GM13976 (cell line): ENCODE results near the gene SLC25A21.

Source experiments
- DNase-seq: peaks from one replicate; pipeline ENCODE4 v3.0.0; 2012; ENCODE audit warnings: low spot score
- in situ Hi-C: fragments of 300-500 bp; cut with MboI; formaldehyde crosslinking; loops from one replicate; pipeline ENCODE4 v1.12.0; 2022; ENCODE audit warnings: low sequenced_read_pairs, mixed read lengths, inconsistent platforms; ENCODE audit not compliant: unreplicated experiment
- TF ChIP-seq, protein P1 (sequence below): IDR thresholded peaks from 2 replicates; pipeline ENCODE4 v1.5.1; 2012; ENCODE audit warnings: borderline replicate concordance, mild to moderate bottlenecking; ENCODE audit not compliant: insufficient read depth; ENCODE audit errors: extremely low read depth, missing control alignments, control extremely low read depth

The SLC25A21 gene

DNA sequence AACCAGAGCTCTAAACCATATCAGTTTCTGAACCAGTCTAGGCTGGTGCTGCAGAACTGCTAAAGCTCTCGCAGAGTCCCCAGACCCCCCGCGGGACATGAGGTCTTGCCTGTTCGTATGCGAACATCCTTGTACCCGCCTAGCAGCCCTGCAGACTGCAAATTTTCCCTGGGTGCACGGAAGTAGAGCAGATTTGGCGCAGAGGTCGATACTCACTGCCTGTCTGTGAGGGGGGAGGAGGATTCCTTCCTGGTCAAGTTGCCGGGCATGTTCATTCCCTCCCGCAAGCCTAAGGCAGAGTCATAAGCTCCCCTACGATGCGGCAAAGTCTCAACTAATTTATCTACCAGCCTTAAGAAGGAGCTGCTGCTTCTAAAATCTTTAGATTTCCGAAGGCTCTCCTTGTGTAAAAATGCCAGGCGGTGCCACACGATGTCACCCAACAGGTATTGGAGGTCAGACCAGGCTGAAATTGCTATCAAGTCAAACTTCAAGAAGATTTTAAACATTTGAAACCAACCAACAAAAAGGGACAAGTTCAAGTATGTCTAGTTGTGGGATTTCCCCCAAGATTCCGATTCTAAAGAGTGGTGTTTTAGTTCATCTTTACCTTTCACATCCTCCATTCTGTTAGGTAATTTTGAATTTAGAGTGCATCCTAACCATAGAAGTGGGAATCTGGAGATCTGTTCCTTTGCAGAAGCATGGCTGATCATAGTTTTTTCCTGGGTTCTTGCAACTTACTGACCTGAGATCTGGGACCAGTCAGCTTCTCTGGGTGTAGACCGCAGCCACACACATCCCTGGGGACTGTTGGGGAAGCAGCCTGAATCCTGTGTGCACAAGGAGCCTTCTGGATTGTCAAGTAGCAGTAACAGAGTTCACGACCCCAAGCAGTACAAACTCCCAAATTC is 512.3 kb downstream of the SLC25A21 start:
- peak; percentile 26 for DNase-seq
- in situ Hi-C loops: loop anchor here (10.0 kb wide), 1 partner anchor 135 kb away; the partner anchor contains the start of gene NKX2-1
- TF ChIP-seq, protein P1, sequence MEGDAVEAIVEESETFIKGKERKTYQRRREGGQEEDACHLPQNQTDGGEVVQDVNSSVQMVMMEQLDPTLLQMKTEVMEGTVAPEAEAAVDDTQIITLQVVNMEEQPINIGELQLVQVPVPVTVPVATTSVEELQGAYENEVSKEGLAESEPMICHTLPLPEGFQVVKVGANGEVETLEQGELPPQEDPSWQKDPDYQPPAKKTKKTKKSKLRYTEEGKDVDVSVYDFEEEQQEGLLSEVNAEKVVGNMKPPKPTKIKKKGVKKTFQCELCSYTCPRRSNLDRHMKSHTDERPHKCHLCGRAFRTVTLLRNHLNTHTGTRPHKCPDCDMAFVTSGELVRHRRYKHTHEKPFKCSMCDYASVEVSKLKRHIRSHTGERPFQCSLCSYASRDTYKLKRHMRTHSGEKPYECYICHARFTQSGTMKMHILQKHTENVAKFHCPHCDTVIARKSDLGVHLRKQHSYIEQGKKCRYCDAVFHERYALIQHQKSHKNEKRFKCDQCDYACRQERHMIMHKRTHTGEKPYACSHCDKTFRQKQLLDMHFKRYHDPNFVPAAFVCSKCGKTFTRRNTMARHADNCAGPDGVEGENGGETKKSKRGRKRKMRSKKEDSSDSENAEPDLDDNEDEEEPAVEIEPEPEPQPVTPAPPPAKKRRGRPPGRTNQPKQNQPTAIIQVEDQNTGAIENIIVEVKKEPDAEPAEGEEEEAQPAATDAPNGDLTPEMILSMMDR: no peak

DNA sequence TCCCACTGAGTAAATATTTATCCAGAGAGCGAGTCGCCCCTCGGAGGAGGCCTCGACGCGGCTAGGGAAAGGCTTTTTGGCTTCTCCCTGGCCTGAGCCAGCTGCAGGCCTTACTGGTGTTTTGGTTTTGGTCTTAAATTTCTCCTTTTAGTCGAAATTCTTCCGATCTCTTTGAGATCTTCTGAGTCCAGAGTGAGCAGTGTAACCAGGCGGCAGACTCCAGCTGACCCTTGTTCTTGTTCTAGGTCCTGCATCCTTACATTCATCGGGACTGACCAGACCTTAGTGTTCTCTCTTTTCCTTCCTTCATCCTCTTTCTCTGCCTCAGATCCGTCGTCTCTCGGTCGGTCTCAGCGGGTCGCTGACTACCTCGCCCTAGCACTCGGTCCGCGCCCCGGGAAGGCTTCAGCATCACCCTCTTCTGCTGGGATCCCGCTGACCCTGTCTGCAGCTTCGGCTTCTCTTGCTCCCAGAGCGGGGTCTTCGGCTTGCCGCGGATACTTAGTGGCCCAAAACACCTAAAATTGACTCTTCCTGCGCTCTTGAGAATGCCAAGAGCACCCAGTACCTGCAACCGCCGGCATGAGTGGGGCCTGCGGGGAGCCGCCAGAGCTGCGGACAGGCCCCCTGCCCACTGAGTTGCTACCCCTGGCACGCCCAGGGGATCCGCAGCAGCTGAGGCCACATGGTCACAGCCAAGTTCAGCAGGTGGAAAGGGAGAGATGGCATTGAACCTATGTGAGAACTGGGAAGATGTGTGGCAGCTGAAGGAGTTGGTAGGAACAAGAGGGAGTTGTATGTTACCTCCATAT is 513.2 kb downstream of the SLC25A21 start:
- in situ Hi-C loops: loop anchor here (10.0 kb wide), 1 partner anchor 134 kb away; the partner anchor contains the start of gene NKX2-1

DNA sequence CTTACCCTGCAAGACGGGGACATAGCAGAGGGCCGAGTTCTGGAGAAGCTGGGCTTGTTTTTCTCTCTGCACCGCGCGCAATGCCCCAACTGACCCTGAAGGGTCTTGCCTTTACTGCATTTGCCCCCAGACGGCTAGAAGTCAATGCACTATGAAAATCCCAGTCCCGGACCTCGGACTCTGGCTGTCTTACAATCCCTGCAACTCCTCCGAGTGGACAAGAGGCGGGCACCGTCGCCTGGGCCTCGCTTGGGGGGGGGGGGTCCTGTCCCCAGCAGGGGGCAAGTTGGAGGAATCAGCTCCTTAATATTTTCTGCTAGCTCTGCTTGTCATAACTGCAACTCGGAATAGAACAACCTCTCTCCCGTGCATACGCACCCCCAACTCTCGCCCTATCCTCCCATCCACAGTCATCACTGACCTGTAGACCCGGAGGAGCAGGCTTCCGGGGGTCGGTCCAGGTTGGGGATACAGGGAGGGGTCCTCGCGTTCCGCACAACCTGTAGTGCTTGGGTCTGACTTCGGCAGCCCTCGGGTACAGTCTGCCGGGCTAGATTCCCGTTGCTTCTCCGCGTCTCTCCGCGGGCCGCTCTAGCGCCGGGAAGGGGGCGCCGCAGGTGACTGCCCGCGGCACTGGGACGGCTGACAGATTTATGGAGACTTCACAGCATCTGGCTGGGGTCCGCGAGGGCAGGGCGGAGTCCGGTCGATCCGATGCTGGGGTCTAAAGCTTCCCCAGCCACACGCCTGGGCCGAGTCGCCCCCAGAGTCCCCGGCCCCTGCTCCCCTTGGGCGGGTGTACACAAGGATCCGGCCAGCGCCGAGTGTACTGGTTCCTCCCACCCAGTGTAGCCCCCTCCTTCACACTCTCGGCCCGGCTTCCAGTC is 514.0 kb downstream of the SLC25A21 start:
- TF ChIP-seq, protein P1: no peak
- in situ Hi-C loops: loop anchor here (10.0 kb wide), 1 partner anchor 134 kb away; the partner anchor contains the start of gene NKX2-1
- DNase-seq: peak; percentile 24

More for the DNA sequence above, 513.2 kb downstream of the SLC25A21 start:
- TF ChIP-seq, protein P1: no peak
- peak; percentile 16 for DNase-seq

DNA sequence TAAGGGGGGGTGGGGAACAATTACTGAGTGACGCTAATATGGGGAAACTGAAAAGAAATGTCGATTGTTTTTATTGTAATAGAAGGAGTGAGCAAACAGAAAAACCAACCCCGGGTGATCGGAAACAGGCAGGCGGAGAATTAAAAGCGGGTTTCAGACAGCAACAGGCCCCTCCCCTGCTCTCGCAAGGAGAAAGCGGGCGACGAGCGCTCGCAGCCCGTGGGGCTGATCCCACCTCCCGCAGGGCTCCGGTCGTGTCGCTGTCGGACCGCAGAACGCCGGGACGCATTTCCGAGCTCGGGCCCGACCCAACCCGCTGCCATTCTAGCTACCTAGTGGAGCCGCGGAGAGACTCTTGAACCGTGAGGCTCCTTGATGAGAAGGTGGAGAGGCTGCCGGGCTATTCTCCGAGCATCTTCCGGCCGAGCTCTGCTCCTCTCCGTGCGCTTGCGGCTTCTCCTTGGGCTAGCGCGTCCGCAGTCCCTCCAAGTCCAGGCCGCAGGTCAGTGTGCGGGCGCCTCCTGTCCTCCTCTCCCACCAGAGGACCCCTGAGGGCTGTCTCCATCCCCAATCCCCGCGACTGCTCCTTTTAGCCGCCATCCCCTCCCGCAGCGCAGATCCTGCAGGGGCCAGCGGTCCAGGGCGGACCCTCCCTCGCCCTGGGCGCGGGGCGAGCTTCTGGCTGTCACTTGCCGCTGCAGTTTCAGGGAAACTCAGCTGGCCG is 514.8 kb downstream of the SLC25A21 start:
- peak; percentile 20 for DNase-seq
- TF ChIP-seq, protein P1: no peak
- in situ Hi-C loops: loop anchor here (10.0 kb wide), 1 partner anchor 133 kb away; the partner anchor contains the start of gene NKX2-1

DNA sequence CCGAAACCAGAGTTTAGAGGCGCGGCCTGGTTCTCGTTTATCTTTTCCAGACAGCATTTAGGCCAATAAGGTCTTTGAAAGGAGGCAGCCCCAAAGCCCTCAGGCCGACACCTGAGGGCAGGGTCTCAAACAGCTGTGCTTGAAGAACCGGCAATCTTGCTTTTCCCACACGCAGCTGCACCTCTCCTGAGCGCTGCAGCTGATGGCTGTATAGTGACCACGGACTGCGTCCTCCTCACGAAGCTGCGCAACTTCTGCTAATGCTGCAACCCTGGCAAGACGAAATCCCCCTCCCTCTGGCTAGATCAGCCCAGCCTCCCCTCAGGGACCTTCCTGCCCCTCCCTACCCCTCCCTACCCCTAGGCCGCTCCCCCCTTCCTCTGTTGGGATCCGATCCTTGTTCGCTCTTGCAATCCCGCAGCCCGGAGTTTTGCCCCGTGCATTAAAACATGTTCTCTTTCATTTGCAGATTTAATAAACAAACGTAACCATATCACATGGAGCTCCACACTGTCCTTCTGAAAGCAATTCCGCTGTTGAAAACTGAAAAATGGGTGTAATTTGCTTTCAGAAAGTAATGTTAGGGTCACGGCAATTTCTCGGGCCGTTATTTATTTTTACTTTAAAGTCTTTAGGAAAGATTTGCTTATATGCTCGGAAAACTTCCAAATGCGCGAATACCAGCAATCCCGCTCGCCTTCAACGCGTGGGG is 515.6 kb downstream of the SLC25A21 start:
- TF ChIP-seq, protein P1: no peak
- peak; percentile 15 for DNase-seq
- in situ Hi-C loops: loop anchor here (10.0 kb wide), 1 partner anchor 132 kb away; the partner anchor contains the start of gene NKX2-1
